HepG2 (cell line): ENCODE measurements around the gene PRSS12.

Source experiments
- MLX ChIP-seq: IDR thresholded peaks from 2 replicates; pipeline ENCODE4 v1.6.1; 2016
- NFE2L1 ChIP-seq: sonication (generic); formaldehyde crosslinking; IDR thresholded peaks from 2 replicates; pipeline ENCODE4 v1.4.0; 2020; ENCODE audit warnings: missing genetic modification reagents, mild to moderate bottlenecking, borderline replicate concordance
- NR2C2 ChIP-seq: sonication (generic); formaldehyde crosslinking; IDR thresholded peaks from 2 replicates; pipeline ENCODE4 v1.4.0; 2020; ENCODE audit warnings: missing genetic modification reagents, mild to moderate bottlenecking, moderate library complexity, borderline replicate concordance
- RORA ChIP-seq: sonication (generic); formaldehyde crosslinking; IDR thresholded peaks from 2 replicates; pipeline ENCODE4 v1.5.0; 2020; ENCODE audit warnings: mild to moderate bottlenecking, missing genetic modification reagents, moderate library complexity
- RXRA ChIP-seq: sonication (generic); formaldehyde crosslinking; IDR thresholded peaks from 2 replicates; pipeline ENCODE4 v1.5.1; 2020; ENCODE audit warnings: missing genetic modification reagents
- SP2 ChIP-seq: sonication (generic); formaldehyde crosslinking; IDR thresholded peaks from 2 replicates; pipeline ENCODE4 v1.5.1; 2020; ENCODE audit warnings: mild to moderate bottlenecking, missing genetic modification reagents

GRCh38 chr4:118372251-118372650 lies 19.4 kb upstream of the PRSS12 start:
- no peak for TF ChIP-seq NR2C2 (CRISPR knock-in tag)
- TF ChIP-seq NFE2L1 (CRISPR knock-in tag): no peak
- TF ChIP-seq RXRA: no peak
- no peak for TF ChIP-seq RORA (CRISPR knock-in tag)
- no peak for TF ChIP-seq SP2 (CRISPR knock-in tag)
- TF ChIP-seq MLX (CRISPR knock-in tag): no peak
